ENCODE measurements around the gene ERCC4. TPM values are rescaled to one million over a fixed set of nuclear protein-coding genes. Genes with fewer than 3 reads are reported as not detected.

Gene ERCC4
- total RNA-seq (ENCODE audit: low replicate concordance), result 7.7 and 11.4 TPM in 2 replicates

- TF ChIP-seq EZH2phosphoT487 (IDR thresholded peaks at IDR 0.05) (no peak), CTCF (IDR thresholded peaks at IDR 0.05) (peak; percentile 84)
- peaks cover 23% of the 10 kb centered on the region for H3K4me1 Mint-ChIP-seq
- peak; percentile 100 for DNase-seq (ENCODE audit: low spot score)
- no peaks in the 10 kb centered on the region for H3K27me3 ChIP-seq
- H3K27ac ChIP-seq, result no peak within 1 kb of the TSS
- peak within 1 kb of the TSS; percentile 93 for H2AFZ ChIP-seq (replicated peaks)
- H3K36me3 Mint-ChIP-seq, result peaks cover 3% of the 10 kb centered on the region
- H3K9me3 ChIP-seq (ENCODE audit: low read depth), result no peaks in the 10 kb centered on the region
- H3K4me1 ChIP-seq, result peaks cover 3% of the 10 kb centered on the region
- H3K9me3 Mint-ChIP-seq, result no peaks in the 10 kb centered on the region
- peaks cover 2% of the 10 kb centered on the region for H3K27me3 Mint-ChIP-seq (ENCODE audit: insufficient read depth, low read depth)
- H4K20me1 ChIP-seq (ENCODE audit: low read depth), result peaks cover 11% of the 10 kb centered on the region
- H3K4me2 ChIP-seq, result peak within 1 kb of the TSS; percentile 97
- no peaks in the 10 kb centered on the region for H3K36me3 ChIP-seq
- peaks cover 19% of the 10 kb centered on the region for H3F3A ChIP-seq (ENCODE audit: low read depth)
- peak within 1 kb of the TSS; percentile 96 for H3K9ac ChIP-seq
- peaks cover 14% of the 10 kb centered on the region for H3K79me2 ChIP-seq (ENCODE audit: low read depth)
- peak within 1 kb of the TSS; percentile 93 for H3K4me3 Mint-ChIP-seq
- peak within 1 kb of the TSS; percentile 92 for H3K4me3 ChIP-seq
- H3K27ac Mint-ChIP-seq, result peak within 1 kb of the TSS; percentile 59
These were observed at the start of gene ERCC4 for GRCh38 chr16:13919683-13920509. ERCC4 (plus strand) TSS chr16:13920154; CDS start chr16:13920166, 12 bp downstream.

- Mint-ChIP-seq H3K4me3 (no peak overlapping the region), H3K36me3 (no peaks in the 10 kb centered on the region), H3K27me3 (ENCODE audit: insufficient read depth, low read depth) (peaks cover 4% of the 10 kb centered on the region), H3K27ac (no peak overlapping the region), H3K4me1 (peaks cover 10% of the 10 kb centered on the region), H3K9me3 (peaks cover 14% of the 10 kb centered on the region)
- no peaks in the 10 kb centered on the region for H3K36me3 ChIP-seq
- H3F3A ChIP-seq (ENCODE audit: low read depth), result no peaks in the 10 kb centered on the region
- no peaks in the 10 kb centered on the region for H3K4me1 ChIP-seq
- H4K20me1 ChIP-seq (ENCODE audit: low read depth), result no peaks in the 10 kb centered on the region
- H3K4me2 ChIP-seq, result no peak overlapping the region
- H3K27me3 ChIP-seq, result no peaks in the 10 kb centered on the region
- H2AFZ ChIP-seq (replicated peaks), result peak overlapping the region; percentile 87
- DNase-seq (ENCODE audit: low spot score), result peak; percentile 75
- H3K27ac ChIP-seq, result no peak overlapping the region
- no peaks in the 10 kb centered on the region for H3K79me2 ChIP-seq (ENCODE audit: low read depth)
- no peaks in the 10 kb centered on the region for H3K9me3 ChIP-seq (ENCODE audit: low read depth)
- H3K4me3 ChIP-seq, result no peak overlapping the region
- no peak overlapping the region for H3K9ac ChIP-seq
- no peak for TF ChIP-seq EZH2phosphoT487 (IDR thresholded peaks at IDR 0.05)
- TF ChIP-seq CTCF (IDR thresholded peaks at IDR 0.05), result peak; percentile 77
These were observed 46.0 kb upstream of the ERCC4 start for GRCh38 chr16:13873835-13874438.

- Mint-ChIP-seq H3K36me3 (no peaks in the 10 kb centered on the region), H3K27me3 (ENCODE audit: insufficient read depth, low read depth) (peaks cover 4% of the 10 kb centered on the region), H3K4me1 (peaks cover 10% of the 10 kb centered on the region), H3K4me3 (no peak overlapping the region), H3K9me3 (peaks cover 1% of the 10 kb centered on the region), H3K27ac (no peak overlapping the region)
- H3F3A ChIP-seq (ENCODE audit: low read depth), result no peaks in the 10 kb centered on the region
- no peak overlapping the region for H3K9ac ChIP-seq
- no peaks in the 10 kb centered on the region for H3K9me3 ChIP-seq (ENCODE audit: low read depth)
- no peaks in the 10 kb centered on the region for H3K79me2 ChIP-seq (ENCODE audit: low read depth)
- no peak for DNase-seq (ENCODE audit: low spot score)
- no peaks in the 10 kb centered on the region for H3K36me3 ChIP-seq
- H3K4me3 ChIP-seq, result no peak overlapping the region
- no peaks in the 10 kb centered on the region for H3K27me3 ChIP-seq
- no peak overlapping the region for H3K27ac ChIP-seq
- no peak overlapping the region for H2AFZ ChIP-seq (replicated peaks)
- no peaks in the 10 kb centered on the region for H4K20me1 ChIP-seq (ENCODE audit: low read depth)
- no peak for TF ChIP-seq EZH2 (IDR thresholded peaks at IDR 0.05)
- no peak for TF ChIP-seq CTCF (IDR thresholded peaks at IDR 0.05)
- TF ChIP-seq EZH2phosphoT487 (IDR thresholded peaks at IDR 0.05), result no peak
- H3K4me2 ChIP-seq, result no peak overlapping the region
- no peaks in the 10 kb centered on the region for H3K4me1 ChIP-seq
These were observed 44.2 kb upstream of the ERCC4 start for GRCh38 chr16:13875614-13876284.

Measured in neural progenitor cell (in vitro differentiated cells).